HG03175 (cell line): ENCODE measurements around the gene ADGRV1.
A peak's percentile ranks its signal among the peaks of the same experiment; 100 is the strongest.
"Not testable (repeated sequence)": the region's sequence is repeated elsewhere in the genome, so short reads cannot be mapped to it uniquely, and the experiment has no call there.

Source experiments
- ATAC-seq: cut with Tn5 transposase; IDR thresholded peaks from one replicate; pipeline ENCODE4 v1.9.1; 2021; ENCODE audit warnings: mild to moderate bottlenecking, moderate library complexity; ENCODE audit not compliant: unreplicated experiment

ADGRV1 gene

DNA sequence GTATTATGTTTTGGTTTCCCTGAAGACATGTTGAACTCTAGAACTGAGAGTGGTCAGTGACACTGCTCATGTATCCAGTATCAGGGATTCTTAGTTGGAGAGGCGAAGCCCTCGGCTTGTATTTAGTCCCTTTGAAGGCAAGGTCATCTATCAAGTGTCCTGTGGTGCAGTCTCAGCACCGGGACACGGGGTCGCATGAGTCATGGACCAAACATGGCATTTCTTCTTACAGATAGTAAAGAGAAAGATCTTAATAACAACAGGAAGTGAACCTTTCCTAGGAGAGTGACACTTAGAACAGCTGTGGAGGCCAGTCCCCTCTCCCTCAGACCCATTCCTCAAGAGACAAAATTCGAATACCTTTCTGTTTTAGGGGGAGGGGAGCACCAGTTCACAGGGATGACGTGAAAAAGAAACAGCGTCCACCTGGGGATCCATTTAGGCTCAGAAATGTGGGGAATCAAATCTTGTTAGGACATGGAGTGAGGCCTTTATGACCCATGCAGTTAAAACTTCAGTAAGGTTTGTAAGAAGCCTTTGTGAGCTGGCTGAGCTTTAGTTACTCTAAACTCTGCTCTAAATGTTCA, 86.5 kb downstream of the ADGRV1 start:
- no peak for ATAC-seq

DNA sequence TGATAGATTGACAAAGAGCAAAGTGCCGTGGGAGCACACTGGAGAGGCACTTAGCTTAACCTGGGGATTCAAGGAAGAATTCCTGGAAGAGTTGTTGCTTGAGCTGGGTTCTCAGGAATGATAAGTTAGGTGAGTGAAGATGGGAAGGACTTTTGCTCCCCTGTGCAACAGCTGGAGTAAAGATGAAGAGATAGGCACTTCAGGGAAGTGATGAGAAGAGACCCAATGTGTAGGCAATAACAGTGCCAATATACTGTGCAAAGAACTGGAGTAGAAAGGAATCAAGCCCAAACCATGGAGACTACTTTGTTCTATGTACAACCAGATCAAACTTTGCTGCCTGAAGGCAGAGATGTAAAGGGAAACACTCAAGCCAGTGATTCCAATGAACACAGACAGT, 92.2 kb downstream of the ADGRV1 start:
- no peak for ATAC-seq

DNA sequence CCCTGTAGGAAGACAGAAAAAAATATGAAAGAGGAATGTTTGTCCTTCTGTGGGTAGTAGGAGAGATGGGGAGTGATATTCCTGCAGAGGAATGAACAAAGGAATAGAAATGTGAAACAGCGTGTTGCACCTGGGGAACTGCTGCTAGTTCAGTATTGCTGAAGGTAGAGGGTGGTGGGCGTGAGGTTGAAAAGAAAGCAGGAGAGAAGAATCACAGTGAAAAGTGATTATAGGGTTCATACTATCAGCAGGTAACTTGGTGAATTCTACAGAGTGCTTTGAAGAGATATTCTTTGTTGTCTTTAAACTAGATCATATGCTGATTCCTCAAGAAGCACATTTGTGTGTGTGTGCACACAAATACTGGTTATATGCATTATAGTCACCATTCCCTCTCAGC, 95.6 kb downstream of the ADGRV1 start:
- no peak for ATAC-seq

DNA sequence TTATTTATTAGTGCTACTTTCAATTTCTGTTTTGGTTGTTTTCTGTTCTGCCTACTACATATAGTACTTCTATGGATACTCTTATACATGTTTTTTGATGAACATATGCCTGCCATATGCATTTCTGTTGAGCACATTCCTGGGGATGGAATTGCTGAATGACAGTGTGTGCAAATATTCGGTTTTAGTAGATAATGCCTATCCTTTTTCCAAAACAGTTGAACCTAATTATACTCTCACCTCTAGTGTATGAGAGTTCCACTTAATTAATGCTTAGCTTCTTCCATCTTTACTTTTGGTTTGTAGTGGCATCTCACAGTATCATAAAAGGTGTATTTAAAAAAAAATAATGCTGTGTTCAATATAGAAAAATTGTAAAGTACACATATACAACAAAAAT, 96.8 kb downstream of the ADGRV1 start:
- ATAC-seq: no peak

DNA sequence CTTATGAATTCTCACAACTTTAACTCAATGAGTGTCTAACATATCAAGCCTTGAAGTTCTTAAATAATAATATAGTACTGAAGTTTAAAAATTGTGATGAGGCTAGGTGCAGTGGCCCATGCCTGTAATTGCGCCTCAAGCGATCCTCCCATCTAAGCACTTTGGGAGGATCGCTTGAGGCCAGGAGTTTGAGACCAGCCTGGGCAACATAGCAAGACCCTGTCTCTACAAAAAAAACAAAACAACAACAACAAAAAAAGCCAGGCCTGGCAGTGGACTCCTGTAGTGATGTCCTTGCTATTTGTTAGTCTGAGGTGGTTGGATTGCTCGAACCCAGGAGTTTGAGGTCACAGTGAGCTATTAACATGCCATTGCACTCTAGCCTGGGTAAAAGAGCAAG, 98.4 kb downstream of the ADGRV1 start:
- no peak for ATAC-seq

DNA sequence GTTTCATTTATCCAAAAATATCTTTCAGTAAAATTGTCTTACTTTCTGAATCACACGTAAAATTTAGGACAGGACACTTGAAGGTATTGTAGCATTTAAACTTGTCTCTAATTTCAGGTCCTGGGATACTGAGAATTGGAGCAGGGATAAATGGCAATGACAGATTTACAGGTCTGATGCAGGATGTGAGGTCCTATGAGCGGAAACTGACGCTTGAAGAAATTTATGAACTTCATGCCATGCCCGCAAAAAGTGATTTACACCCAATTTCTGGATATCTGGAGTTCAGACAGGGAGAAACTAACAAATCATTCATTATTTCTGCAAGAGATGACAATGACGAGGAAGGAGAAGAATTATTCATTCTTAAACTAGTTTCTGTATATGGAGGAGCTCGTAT, 99.2 kb downstream of the ADGRV1 start:
- no peak for ATAC-seq

DNA sequence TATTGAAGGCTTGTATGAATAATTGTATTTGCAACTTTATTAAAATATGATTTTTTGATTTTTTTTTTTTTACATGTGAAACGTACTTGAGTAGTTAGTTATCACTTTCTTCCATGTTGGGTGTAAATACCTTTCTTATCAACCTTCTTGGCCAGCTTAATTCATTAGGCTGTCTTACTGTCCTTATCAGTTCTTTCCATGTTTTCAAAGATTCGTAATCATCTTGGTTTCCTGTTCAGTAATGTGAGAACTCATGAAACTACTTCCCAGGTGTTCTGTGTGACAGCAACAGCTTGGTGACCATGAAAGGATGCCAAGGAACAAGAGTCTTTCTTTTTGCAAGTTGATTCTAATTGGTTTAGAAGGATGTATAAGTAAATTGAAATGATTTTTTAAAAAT, 100.0 kb downstream of the ADGRV1 start:
- ATAC-seq: no peak

DNA sequence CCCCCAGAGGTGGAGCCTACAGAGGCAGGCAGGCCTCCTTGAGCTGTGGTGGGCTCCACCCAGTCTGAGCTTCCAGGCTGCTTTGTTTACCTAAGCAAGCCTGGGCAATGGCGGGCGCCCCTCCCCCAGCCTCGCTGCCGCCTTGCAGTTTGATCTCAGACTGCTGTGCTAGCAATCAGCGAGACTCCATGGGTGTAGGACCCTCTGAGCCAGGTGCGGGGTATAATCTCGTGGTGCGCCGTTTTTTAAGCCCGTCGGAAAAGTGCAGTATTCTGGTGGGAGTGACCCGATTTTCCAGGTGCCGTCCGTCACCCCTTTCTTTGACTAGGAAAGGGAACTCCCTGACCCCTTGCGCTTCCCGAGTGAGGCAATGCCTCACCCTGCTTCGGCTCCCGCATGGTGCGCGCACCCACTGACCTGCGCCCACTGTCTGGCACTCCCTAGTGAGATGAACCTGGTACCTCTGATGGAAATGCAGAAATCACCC, 109.5 kb downstream of the ADGRV1 start:
- ATAC-seq: not testable (repeated sequence)

DNA sequence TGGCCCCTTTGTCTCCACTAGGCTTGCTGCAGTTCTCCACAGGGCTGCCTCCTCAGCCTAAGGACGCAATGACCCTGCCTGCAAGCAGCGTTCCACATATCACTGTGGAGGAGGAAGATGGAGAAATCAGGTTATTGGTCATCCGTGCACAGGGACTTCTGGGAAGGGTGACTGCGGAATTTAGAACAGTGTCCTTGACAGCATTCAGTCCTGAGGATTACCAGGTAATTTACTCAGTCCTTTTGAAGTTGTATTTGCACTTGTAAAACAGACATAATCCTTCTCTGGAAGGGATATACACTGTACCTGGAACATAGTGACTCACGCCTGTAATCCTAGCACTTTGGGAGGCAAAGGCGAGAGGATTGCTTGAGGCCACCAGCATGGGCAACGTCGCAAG, 116.6 kb downstream of the ADGRV1 start:
- no peak for ATAC-seq

DNA sequence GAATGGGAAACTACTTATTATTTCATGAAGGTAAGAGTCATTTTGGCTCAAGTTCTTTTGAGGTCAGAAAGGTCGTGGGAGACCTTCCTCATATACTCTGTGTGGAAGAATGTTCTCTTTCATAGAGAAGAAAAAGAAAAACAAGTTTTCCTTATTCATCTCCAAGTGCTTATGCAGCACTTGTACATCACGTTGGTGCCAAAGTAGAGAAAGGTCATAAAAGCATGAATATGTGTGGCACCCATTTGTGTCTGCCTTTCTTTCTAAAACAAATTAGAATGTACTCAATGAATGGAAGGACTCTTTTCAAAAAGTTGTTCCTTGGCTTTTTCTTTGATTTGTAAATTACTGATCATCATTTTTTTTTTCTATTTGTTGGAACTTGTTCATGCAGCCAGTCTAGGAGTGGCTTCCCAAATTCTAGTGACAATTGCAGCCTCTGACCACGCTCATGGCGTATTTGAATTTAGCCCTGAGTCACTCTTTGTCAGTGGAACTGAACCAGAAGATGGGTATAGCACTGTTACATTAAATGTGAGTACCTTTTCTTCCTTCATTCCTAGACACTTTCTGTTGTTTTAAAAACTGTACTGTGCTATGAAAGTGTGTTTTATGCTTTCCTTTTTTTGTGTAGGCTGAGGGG, 122.4 kb downstream of the ADGRV1 start:
- ATAC-seq: no peak

DNA sequence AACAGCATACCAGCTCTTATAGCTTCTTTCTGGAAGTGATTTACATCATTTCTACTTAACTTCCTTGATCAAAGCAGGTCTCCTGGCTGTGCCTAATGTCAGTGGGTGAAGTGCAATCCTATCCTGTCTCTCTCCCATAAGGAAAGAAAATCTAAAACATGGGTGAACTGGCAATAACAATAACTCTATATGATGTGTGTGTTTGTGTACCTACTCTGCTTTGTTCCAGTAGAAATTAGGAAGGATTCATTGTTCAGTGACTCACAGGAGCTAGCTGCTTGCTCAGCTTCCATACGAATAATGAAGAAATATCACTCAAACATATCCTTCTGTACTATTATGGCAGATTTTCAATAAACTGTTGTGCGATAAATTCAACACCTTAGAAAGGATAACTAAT, 123.7 kb downstream of the ADGRV1 start:
- no peak for ATAC-seq

DNA sequence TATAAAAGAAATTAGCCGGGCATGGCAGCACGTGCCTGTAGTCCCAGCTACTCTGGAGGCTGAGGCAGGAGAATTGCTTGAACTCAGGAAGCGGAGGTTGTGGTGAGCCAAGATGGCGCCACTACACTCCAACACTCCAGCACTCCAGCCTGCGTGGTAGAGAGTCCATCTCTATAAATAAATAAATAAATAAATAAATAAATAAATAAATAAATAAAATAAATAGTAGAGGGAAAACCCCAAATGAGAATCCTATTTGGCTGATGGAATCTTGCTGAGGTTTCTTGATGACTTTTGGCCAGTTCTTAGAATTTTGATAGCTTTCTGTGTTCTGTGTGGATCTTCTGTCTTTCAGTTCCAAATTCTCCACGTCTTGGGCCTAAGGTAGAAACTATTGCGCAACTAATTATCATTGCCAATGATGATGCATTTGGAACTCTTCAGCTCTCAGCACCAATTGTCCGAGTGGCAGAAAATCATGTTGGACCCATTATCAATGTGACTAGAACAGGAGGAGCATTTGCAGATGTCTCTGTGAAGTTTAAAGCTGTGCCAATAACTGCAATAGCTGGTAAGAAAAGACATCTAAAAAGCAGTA, 126.9 kb downstream of the ADGRV1 start:
- ATAC-seq: no peak

DNA sequence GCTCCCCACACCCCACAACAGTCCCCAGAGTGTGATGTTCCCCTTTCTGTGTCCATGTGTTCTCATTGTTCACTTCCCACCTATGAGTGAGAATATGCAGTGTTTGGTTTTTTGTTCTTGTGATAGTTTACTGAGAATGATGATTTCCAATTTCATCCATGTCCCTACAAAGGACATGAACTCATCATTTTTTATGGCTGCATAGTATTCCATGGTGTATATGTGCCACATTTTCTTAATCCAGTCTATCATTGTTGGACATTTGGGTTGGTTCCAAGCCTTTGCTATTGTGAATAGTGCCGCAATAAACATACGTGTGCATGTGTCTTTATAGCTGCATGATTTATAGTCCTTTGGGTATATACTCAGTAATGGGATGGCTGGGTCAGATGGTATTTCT, 127.8 kb downstream of the ADGRV1 start:
- ATAC-seq: not testable (repeated sequence)

DNA sequence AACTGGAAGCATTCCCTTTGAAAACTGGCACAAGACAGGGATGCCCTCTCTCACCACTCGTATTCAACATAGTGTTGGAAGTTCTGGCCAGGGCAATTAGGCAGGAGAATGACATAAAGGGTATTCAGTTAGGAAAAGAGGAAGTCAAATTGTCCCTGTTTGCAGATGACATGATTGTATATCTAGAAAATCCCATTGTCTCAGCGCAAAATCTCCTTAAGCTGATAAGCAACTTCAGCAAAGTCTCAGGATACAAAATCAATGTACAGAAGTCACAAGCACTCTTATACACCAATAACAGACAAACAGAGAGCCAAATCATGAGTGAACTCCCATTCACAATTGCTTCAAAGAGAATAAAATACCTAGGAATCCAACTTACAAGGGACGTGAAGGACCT, 128.9 kb downstream of the ADGRV1 start:
- ATAC-seq: not testable (repeated sequence)

DNA sequence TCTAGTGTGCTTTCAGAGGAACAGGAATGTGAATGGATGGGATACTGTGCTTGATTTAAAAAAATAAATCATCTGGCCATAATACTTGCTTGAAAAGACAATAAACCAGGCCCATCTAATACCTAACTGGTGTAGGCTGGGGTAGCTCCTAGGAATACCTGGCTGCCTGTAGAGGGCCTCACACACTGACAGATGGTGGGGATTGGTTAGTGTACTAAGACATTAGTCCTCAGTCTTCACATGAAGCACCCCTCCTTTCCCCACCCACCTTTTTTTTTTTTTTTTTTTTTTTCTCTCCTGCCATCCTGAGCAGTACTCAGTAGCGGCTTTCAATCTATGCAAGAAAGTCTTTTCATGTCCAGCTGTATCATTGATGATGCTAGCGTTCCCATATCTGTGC, 130.5 kb downstream of the ADGRV1 start:
- no peak for ATAC-seq

DNA sequence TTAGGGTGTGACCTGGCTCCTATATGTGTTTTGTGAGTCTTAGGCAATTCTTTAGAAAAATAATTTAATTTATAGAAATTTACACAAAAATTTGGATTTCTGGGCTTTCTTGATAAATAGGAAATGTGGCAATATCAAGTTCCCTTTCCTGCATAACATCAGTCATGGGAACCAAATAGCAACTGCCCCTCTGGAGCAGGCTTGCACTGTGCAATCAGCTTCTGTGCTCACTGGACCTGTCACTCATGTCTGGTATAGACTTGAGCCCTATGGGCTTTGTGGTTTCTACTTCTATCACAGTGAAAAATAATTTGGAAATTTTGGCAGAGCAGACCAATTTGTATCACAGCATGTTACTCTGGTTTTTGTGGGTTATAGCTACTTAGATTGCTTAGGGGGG, 131.7 kb downstream of the ADGRV1 start:
- no peak for ATAC-seq

DNA sequence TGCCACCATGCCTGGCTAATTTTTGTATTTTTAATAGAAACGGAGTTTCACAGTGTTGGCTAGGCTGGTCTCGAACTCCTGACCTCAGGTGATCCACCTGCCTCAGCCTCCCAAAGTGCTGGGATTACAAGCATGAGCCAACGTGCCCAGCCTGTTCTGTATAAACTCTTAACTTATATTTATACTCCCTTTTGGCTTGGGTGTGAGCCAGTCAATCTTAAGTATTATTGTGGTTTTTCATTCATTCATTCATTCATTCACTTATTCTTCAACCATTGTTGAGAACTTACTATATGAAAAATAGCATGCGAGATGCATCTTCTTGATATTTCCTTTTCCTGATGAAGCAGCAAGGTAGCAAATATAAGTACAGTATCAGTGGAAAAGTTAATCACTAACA, 132.9 kb downstream of the ADGRV1 start:
- ATAC-seq: no peak

DNA sequence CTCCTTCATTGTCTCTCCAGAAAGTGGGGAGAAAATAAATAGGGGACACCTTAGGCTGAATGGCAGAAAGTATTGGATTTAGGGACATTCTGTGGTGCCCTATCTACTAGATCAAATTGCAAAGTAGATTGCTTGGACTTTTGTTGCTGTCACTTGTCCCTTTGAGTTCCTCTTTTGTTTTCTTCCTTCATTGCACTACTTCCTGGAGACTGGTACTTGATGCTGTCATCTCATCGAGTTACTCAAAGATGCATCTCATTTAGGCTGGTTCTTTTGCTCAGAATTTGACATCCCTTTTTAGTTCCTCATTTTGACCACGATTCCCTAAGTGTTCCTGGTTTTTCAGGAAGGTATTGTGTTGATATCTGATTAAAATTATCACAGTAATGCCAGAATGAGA, 137.6 kb downstream of the ADGRV1 start:
- no peak for ATAC-seq

DNA sequence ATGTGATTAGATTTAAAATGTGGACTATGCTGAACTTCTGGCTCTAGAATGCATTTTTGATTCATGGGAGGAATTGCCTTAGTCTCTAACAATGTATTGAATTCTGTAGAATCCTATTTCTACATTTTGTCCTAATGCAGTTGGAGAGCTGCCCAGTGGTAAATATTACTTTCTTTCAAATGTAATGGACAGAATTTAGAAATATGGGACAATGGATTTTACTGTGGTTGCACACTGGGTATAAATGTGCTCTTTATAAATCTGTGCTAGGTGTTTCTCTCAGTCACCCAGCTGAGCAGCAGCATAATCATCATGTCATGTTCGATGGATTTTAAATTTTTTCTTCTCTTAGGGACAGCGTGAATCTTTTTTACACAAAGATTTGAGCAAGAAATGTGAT, 141.7 kb downstream of the ADGRV1 start:
- no peak for ATAC-seq

DNA sequence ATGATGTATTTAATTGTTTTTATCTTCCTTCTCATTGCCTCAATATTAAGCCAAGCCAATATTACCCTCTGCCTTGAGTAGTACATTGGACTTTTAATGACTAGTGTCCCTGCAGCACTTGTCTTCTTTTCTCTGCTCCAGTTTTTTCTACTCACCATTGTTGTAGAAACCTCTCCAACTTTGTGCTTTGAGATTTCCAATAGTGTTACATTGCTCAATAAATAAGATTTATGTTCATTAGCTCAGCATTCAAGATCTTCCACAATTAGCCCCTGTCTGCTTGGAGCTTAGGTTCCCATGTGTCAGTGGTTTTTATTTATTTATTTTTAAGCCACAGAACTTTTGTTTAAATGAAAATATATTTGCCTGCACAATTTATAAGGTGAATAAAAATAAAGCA, 145.3 kb downstream of the ADGRV1 start:
- no peak for ATAC-seq

DNA sequence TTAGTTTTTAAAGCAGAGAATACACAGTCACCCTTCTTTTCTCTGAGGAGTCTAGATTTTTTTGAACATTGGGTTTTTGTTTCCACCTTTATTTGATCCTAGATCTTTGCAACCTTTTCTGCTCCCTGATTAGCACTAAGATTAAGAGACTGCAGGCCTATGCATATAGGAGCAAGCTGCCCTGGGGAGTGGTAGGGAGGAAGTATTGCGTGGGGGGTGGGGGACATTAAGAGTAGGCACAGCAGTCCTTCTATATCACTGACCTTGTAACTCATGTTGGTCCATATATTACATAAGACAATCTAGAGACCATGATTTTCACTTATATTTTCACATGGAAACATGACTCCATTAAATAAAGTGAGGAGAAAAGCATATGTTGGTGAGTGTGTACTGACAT, 149.1 kb downstream of the ADGRV1 start:
- ATAC-seq: no peak

DNA sequence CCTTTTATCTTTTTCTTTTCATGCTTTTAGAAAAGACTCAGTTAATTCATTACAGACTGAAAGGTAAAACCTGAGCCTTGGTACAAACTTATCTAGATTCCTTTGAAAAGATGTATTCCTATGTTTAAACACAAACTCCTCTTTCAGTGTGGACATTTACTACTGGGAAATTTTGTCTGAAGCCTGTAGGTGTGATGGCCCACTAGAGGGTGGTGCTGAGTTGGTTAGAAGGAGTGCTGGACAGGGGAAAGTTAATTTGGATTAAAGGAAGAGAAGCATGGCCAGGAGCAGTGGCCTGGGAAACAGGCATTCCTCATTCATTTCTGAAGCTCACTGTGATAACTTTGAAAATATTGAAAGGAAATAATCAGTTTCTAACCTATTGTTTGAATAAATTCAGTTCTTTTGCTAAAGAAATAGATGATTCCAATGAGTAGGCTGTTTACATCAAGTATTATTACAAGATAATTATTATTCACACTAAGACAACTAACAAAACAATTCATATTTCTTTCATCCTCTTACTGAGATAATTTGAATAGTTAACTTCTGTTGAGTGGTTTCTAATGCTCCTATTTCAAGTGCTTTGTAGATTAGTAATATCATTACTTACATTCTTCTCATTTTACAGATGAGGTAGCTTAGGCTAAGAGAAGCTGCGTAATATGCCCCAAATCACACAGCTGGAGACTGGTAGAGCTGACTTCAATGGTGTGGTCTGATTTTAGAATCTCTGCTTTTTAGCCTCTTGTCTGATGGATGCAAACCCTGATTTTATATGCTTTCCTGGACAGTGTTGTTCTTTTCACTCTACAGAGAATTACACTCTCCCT, 150.9 kb downstream of the ADGRV1 start:
- ATAC-seq: peak; percentile 78
